GM12878 (cell line): ENCODE measurements around the gene RAPH1. TPM values are rescaled to one million over a fixed set of nuclear protein-coding genes. Genes with fewer than 3 reads are reported as not detected.

Source experiments
- ATAC-seq: fragments of 200-7000 bp; cut with Tn5 transposase; 3 replicates; pipeline ENCODE4 v1.9.1; 2020; ENCODE audit warnings: mild to moderate bottlenecking, moderate library complexity
- BruUV-seq: library from RNA; stranded (reverse); fragments of 400-500 nt; replicated peaks from 2 replicates; lab custom pipeline; 2021; lab: Mats Ljungman, UMichigan
- CTCF ChIA-PET: fragments of 300-600 bp; sonication (Branson Sonifier 250); formaldehyde crosslinking; extraction: SDS; loops from one replicate; lab custom pipeline; 2021; ENCODE audit warnings: inconsistent platforms; lab: Yijun Ruan, JAX
- POLR2A ChIA-PET: fragments of 350-600 bp; formaldehyde crosslinking; extraction: SDS; loops from one replicate; lab custom pipeline; 2021; ENCODE audit warnings: inconsistent platforms; lab: Charles Lee
- RAD21 ChIA-PET: fragments of 300-600 bp; sonication (Branson Sonifier 250); formaldehyde crosslinking; loops from one replicate; lab custom pipeline; 2023; ENCODE audit warnings: antibody characterized with exemption; ENCODE audit not compliant: unreplicated experiment; lab: Charles Lee
- SMC1A ChIA-PET: fragments of 300-600 bp; sonication (Branson Sonifier 250); formaldehyde crosslinking; loops from one replicate; lab custom pipeline; 2023; ENCODE audit not compliant: unreplicated experiment, uncharacterized antibody; lab: Charles Lee
- DNase-seq: peaks from one replicate; pipeline ENCODE4 v3.0.0-alpha.2; 2011; ENCODE audit warnings: low read depth, low spot score
- FAIRE-seq: peaks from 3 replicates; lab custom pipeline; 2011; peaks lifted over from hg19 to GRCh38; lab: Jason Lieb, UNC
- H2AFZ ChIP-seq: 2 replicates; pipeline ENCODE4 v1.6.0; 2011; ENCODE audit warnings: low read depth, low read length, control low read depth; ENCODE audit not compliant: control insufficient read depth
- H3K27ac ChIP-seq: 2 replicates; pipeline ENCODE4 v1.5.1; 2011; ENCODE audit warnings: control low read depth; ENCODE audit not compliant: control insufficient read depth, insufficient read depth
- H3K27me3 ChIP-seq, 2 experiments: replicated peaks in 1 of 2; 2 replicates each; pipeline versions ENCODE4 v1.6.0 to v1.6.1; 2011; ENCODE audit warnings: low read length in 1 of 2; ENCODE audit not compliant: control insufficient read depth in 2 of 2, insufficient read depth in 2 of 2
- H3K36me3 ChIP-seq, 2 experiments: 2 replicates each; pipeline ENCODE4 v1.5.1; 2011; ENCODE audit warnings: low read length in 1 of 2; ENCODE audit not compliant: control insufficient read depth in 2 of 2, insufficient read depth in 2 of 2
- H3K4me1 ChIP-seq: 2 replicates; pipeline ENCODE4 v1.6.1; 2011; ENCODE audit warnings: mild to moderate bottlenecking, low read length, moderate library complexity, mixed read lengths; ENCODE audit not compliant: control insufficient read depth, insufficient read depth
- H3K4me2 ChIP-seq: 2 replicates; pipeline ENCODE4 v1.6.0; 2011; ENCODE audit warnings: control low read depth; ENCODE audit not compliant: control insufficient read depth, insufficient read depth
- H3K4me3 ChIP-seq: fragments of 200-600 bp; sonication (generic); 2 replicates; pipeline ENCODE4 v1.5.1; 2016
- H3K79me2 ChIP-seq: 2 replicates; pipeline ENCODE4 v1.6.0; 2011; ENCODE audit warnings: low read length; ENCODE audit not compliant: control insufficient read depth, insufficient read depth
- H3K9ac ChIP-seq: 2 replicates; pipeline ENCODE4 v1.8.0; 2011; ENCODE audit warnings: low read length, control low read depth, mixed read lengths; ENCODE audit not compliant: control insufficient read depth, insufficient read depth
- H3K9me3 ChIP-seq: replicated peaks from 3 replicates; pipeline ENCODE4 v1.5.1; 2011; ENCODE audit warnings: mild to moderate bottlenecking, low read length; ENCODE audit not compliant: control insufficient read depth, insufficient read depth
- H4K20me1 ChIP-seq: 2 replicates; pipeline ENCODE4 v1.6.0; 2011; ENCODE audit not compliant: control insufficient read depth, insufficient read depth
- BCLAF1 ChIP-seq: fragments of 450-650 bp; IDR thresholded peaks from 2 replicates; pipeline ENCODE4 v1.6.1; 2017; ENCODE audit warnings: antibody characterized with exemption, mild to moderate bottlenecking, moderate library complexity
- BMI1 ChIP-seq: fragments of 450-650 bp; IDR thresholded peaks from 2 replicates; pipeline ENCODE4 v1.6.1; 2016; ENCODE audit warnings: mild to moderate bottlenecking, moderate library complexity, borderline replicate concordance
- CBX5 ChIP-seq: sonication (generic); IDR thresholded peaks from 2 replicates; pipeline ENCODE4 v1.6.1; 2016; ENCODE audit warnings: low read depth, moderate library complexity, mild to moderate bottlenecking, inconsistent platforms
- FOXK2 ChIP-seq: fragments of 450-650 bp; IDR thresholded peaks from 2 replicates; pipeline ENCODE4 v1.6.1; 2017; ENCODE audit warnings: mild to moderate bottlenecking, moderate library complexity
- GABPA ChIP-seq: IDR thresholded peaks from 2 replicates; pipeline ENCODE4 v1.6.1; 2014; ENCODE audit warnings: antibody characterized with exemption, low read depth, mild to moderate bottlenecking, inconsistent platforms
- KDM1A ChIP-seq: fragments of 200-600 bp; sonication (generic); IDR thresholded peaks from 2 replicates; pipeline ENCODE4 v1.6.1; 2016; ENCODE audit warnings: borderline replicate concordance
- MYC ChIP-seq: IDR thresholded peaks from 2 replicates; pipeline ENCODE4 v1.6.1; 2011; ENCODE audit warnings: mild to moderate bottlenecking, low read length, moderate library complexity, inconsistent platforms; ENCODE audit not compliant: insufficient read depth, insufficient replicate concordance, insufficient read length, severe bottlenecking
- NFYB ChIP-seq: IDR thresholded peaks from 2 replicates; pipeline ENCODE4 v1.6.1; 2011; ENCODE audit warnings: low read depth, mild to moderate bottlenecking, low read length, improper control_type of control experiment, moderate library complexity; ENCODE audit not compliant: insufficient read depth
- PAX5 ChIP-seq: IDR thresholded peaks from 2 replicates; pipeline ENCODE4 v1.6.1; 2011; ENCODE audit warnings: low read depth, low read length, borderline replicate concordance
- RBBP5 ChIP-seq: fragments of 200-600 bp; sonication (generic); conservative IDR thresholded peaks from 2 replicates; pipeline ENCODE4 v1.6.1; 2016
- SIN3A ChIP-seq: IDR thresholded peaks from 2 replicates; pipeline ENCODE4 v1.6.1; 2012; ENCODE audit warnings: low read depth, low read length, improper control_type of control experiment
- USF1 ChIP-seq: IDR thresholded peaks from 2 replicates; pipeline ENCODE4 v1.6.1; 2011; ENCODE audit warnings: borderline replicate concordance, low read depth, mild to moderate bottlenecking, moderate library complexity, mixed read lengths, low read length; ENCODE audit not compliant: insufficient read depth; ENCODE audit errors: extremely low read length
- YY1 ChIP-seq: IDR thresholded peaks from 2 replicates; pipeline ENCODE4 v1.6.1; 2011; ENCODE audit warnings: low read depth, mild to moderate bottlenecking, low read length
- ZSCAN29 ChIP-seq: fragments of 450-650 bp; IDR thresholded peaks from 2 replicates; pipeline ENCODE4 v1.6.1; 2017; ENCODE audit warnings: mild to moderate bottlenecking, moderate library complexity
- WGBS: methylation state at CpG from one replicate; pipeline ENCODE4 v1.1.6; 2016; ENCODE audit warnings: low lambda C conversion rate; ENCODE audit not compliant: insufficient replicate concordance, insufficient coverage; ENCODE audit errors: missing lambda C conversion rate; 5-methylcytosine and 5-hydroxymethylcytosine counted together
- in situ Hi-C: fragments of 300-500 bp; cut with MboI; formaldehyde crosslinking; loops from 9 replicates; pipeline ENCODE4 v1.14.3; 2018; ENCODE audit warnings: mixed read lengths
- intact Hi-C: fragments of 100-400 bp; cut with micrococcal nuclease; formaldehyde crosslinking; loops from one replicate; pipeline ENCODE4 v1.14.2; 2022; ENCODE audit not compliant: unreplicated experiment
- polyA plus RNA-seq, 11 experiments: library from polyadenylated mRNA; depleted of rRNA in 4 of 11; unstranded in 6 of 11; stranded (reverse) in 5 of 11; fragments of >200 nt; fragmentation: Nextera tagmentation in 4 of 11; fragmentation: Illumina TruSeq in 1 of 11; extraction: Ambion mirVana in 4 of 11; extraction: Trizol in 1 of 11; gene quantifications; 1 replicate in 1 of 11; 2 replicates in 10 of 11; pipeline versions ENCODE4 v1.2.1 to v1.2.3, GENCODE V29; 2011 to 2016; ENCODE audit warnings: inconsistent platforms in 2 of 11, missing spikeins in 2 of 11, low read depth in 1 of 11
- total RNA-seq, 4 experiments: library from RNA; depleted of rRNA in 3 of 4; stranded (reverse); fragments of >200 nt in 3 of 4; fragmentation: Illumina TruSeq in 1 of 4; extraction: Trizol in 1 of 4; gene quantifications; 2 replicates each; pipeline versions ENCODE4 v1.2.1 to v1.2.3, GENCODE V29; 2013 to 2021

The RAPH1 gene
- total and polyA plus RNA-seq, 10 of the 15 experiments (the other 5 are each of a cell fraction or from before 2014, with no cell fraction given), result 0.09 to 0.90 (median 0.21) TPM; not detected in 7

DNA sequence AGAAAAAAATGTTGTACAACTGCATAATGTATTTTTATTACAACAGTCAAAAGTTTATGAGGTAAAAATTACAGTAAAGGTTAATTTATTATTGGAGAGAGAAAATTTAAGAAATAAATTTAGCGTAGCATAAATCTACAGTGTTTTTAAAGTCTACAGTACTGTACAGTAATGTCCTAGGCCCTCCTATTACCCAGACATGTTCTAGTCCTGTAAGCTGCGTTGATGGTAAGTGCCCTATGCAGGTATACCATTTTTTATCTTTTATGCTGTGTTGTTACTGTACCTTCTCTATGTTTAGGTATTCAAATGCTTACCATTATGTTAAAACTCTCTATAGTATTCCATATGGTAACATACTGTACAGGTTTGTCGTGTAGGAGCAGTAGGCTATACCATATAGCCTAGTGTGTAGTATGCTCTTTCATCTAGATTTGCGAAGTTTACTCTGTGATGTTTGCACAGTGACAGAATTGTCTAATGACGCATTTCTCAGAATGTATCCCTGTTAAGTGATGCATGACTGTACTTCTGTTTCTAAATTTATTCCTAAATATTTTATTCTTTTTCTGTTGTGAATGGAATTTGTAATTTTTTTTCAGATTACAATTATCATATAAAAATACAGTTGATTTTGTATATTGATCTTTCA is 182.4 kb downstream of the RAPH1 start:
- no peak for TF ChIP-seq BCLAF1
- no peak for TF ChIP-seq ZSCAN29
- TF ChIP-seq USF1, result no peak
- no peak for TF ChIP-seq PAX5
- no peak for TF ChIP-seq BMI1
- no peak for TF ChIP-seq CBX5
- no peak for TF ChIP-seq RBBP5
- TF ChIP-seq GABPA, result no peak
- no peak for TF ChIP-seq FOXK2
- no peak for TF ChIP-seq SIN3A
- TF ChIP-seq YY1, result no peak
- no peak for TF ChIP-seq KDM1A
- TF ChIP-seq NFYB, result no peak
- TF ChIP-seq MYC, result no peak
- H4K20me1 ChIP-seq, result no peaks in the 10 kb centered on the region
- no peaks in the 10 kb centered on the region for H3K9me3 ChIP-seq
- intact Hi-C loops, result no loop called here
- DNase-seq (no peak), FAIRE-seq (no peak), ATAC-seq (no peak)
- peaks cover 2% of the 10 kb centered on the region for H3K79me2 ChIP-seq
- no peak overlapping the region for H2AFZ ChIP-seq
- H3K9ac ChIP-seq, result no peak overlapping the region
- ChIA-PET CTCF (no interaction called here), SMC1A (no interaction called here), POLR2A (no interaction called here), RAD21 (no interaction called here)
- no peaks in the 10 kb centered on the region for H3K4me1 ChIP-seq
- H3K4me3 ChIP-seq, result no peak overlapping the region
- no peak overlapping the region for H3K4me2 ChIP-seq
- in situ Hi-C loops, result no loop called here
- no peaks in the 10 kb centered on the region for H3K27me3 ChIP-seq
- 92% methylated on average over 5 of the region's 5 CpGs for WGBS
- H3K27ac ChIP-seq, result no peak overlapping the region
- H3K36me3 ChIP-seq, result no peaks in the 10 kb centered on the region
- no TSS peak for BruUV-seq
